Measurements from ENCODE around the gene RAD51B. TPM values are rescaled to one million over a fixed set of nuclear protein-coding genes. Genes with fewer than 3 reads are reported as not detected.
A peak's percentile ranks its signal among the peaks of the same experiment; 100 is the strongest.

RAD51B gene
- total RNA-seq, 6 donors from 2014 or later = 10.6 to 63.9 (median 18.4) TPM

DNA sequence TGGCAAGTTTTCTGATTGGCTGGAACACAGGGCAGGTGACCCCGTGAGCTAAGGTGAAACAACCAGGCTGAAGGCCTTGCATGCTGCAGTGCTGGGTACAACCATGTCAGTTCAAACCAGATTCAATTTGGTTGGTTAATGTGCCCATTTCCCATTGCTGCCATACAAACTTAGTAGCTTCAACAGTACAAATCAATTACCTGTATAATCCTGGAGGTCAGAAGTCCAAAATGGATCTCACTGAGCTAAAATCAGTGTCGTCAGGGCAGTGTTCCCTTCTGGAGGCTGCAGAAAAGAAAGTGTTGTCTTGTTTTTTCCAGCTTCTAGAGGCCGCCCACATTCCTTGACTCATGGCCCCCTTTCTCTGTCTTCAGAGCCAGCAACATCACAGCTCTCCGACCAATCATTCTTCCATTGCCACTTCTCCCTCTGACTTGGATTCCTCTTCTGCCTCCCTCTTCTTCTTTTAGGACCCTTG is 751.6 kb downstream of the RAD51B start:
- Histone ChIP-seq H3K4me3 (no peak overlapping the region), H3K36me3 (no peaks in the 10 kb centered on the region), H3K4me1 (peaks cover 41 to 58% (median 50%) of the 10 kb centered on the region in 4 donors), H3K27ac (peak overlapping the region in 2 of 4 donors; percentile 21 to 80), H3K27me3 (no peaks in the 10 kb centered on the region), H3K9me3 (no peaks in the 10 kb centered on the region)
- WGBS, 2 donors = 98 to 99% methylated on average over 4 of the region's 4 CpGs
- TF ChIP-seq POLR2A (IDR thresholded peaks at IDR 0.05) = no peak
- TF ChIP-seq, protein P1, sequence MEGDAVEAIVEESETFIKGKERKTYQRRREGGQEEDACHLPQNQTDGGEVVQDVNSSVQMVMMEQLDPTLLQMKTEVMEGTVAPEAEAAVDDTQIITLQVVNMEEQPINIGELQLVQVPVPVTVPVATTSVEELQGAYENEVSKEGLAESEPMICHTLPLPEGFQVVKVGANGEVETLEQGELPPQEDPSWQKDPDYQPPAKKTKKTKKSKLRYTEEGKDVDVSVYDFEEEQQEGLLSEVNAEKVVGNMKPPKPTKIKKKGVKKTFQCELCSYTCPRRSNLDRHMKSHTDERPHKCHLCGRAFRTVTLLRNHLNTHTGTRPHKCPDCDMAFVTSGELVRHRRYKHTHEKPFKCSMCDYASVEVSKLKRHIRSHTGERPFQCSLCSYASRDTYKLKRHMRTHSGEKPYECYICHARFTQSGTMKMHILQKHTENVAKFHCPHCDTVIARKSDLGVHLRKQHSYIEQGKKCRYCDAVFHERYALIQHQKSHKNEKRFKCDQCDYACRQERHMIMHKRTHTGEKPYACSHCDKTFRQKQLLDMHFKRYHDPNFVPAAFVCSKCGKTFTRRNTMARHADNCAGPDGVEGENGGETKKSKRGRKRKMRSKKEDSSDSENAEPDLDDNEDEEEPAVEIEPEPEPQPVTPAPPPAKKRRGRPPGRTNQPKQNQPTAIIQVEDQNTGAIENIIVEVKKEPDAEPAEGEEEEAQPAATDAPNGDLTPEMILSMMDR (IDR thresholded peaks at IDR 0.05) = no peak
- ATAC-seq (ENCODE audit: low FRiP score in 2 of 2) (no peak), DNase-seq (no peak)

DNA sequence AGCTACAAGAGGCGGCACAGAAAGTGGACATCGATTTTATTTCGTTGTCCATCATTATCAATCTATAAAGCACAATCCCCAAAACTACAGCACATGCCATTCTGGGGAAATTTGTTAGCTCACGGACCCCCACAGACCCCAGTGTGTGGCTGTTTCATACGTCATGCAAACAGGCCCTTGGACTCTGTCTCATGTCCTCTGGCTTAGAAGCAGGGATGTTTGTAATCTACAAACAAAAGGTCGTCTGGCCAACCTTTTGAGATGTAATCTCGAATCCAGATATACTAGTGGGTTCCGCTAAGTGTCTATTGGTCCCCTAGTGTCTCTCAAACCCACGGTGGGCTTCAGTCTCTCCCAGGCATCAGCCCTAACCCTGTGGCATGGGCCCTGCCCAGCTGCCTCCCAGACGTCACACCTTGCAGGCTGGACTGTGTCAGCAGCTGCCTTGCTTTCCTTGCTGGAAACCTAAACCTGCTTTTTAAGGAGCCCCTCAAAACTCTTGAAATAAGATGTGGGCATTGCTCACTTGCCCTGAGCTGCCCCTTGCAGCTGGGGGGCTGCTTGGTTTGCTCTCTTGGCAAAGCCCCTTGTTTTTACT is 752.4 kb downstream of the RAD51B start:
- 86 to 87% methylated on average over 10 of the region's 10 CpGs for WGBS, 2 donors
- Histone ChIP-seq H3K4me3 (no peak overlapping the region), H3K4me1 (peaks cover 42 to 58% (median 52%) of the 10 kb centered on the region in 4 donors), H3K36me3 (no peaks in the 10 kb centered on the region), H3K9me3 (no peaks in the 10 kb centered on the region), H3K27ac (no peak overlapping the region), H3K27me3 (no peaks in the 10 kb centered on the region)
- TF ChIP-seq, protein P1 (IDR thresholded peaks at IDR 0.05) = no peak
- TF ChIP-seq EP300 (IDR thresholded peaks at IDR 0.05) (no peak), POLR2A (IDR thresholded peaks at IDR 0.05) (no peak)
- DNase-seq (no peak), ATAC-seq (ENCODE audit: low FRiP score in 2 of 2) (no peak)

DNA sequence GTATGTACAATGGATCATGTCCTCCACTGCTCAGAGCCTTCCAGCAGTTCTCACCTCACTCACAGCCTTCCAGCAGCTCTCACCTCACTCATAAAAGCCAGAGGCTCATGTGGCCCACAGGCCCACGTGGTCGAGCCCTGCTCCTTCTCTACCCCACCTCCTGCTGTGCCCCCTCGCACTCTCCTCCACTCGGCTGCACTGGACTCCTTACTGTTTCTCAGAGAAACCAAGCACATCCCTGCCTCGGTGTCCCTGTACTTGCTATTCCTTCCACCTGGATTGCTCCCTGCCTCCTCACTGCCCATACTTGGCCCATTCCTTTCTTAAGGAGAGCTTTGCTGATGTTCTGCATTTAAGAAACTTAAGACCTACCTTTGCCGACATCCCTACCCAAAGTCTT is 753.5 kb downstream of the RAD51B start:
- TF ChIP-seq, protein P1 (IDR thresholded peaks at IDR 0.05) = no peak
- TF ChIP-seq EP300 (IDR thresholded peaks at IDR 0.05) (no peak), POLR2AphosphoS5 (IDR thresholded peaks at IDR 0.05) (no peak), POLR2A (IDR thresholded peaks at IDR 0.05) (no peak)
- Histone ChIP-seq H3K4me1 (peaks cover 52 to 66% (median 58%) of the 10 kb centered on the region in 4 donors), H3K9me3 (no peaks in the 10 kb centered on the region), H3K4me3 (no peak overlapping the region), H3K27me3 (no peaks in the 10 kb centered on the region), H3K27ac (peak overlapping the region in 1 of 4 donors; percentile 33), H3K36me3 (no peaks in the 10 kb centered on the region)
- DNase-seq (no peak), ATAC-seq (ENCODE audit: low FRiP score in 2 of 2) (no peak)
- WGBS, 2 donors = 93 to 97% methylated on average over 6 of the region's 6 CpGs

DNA sequence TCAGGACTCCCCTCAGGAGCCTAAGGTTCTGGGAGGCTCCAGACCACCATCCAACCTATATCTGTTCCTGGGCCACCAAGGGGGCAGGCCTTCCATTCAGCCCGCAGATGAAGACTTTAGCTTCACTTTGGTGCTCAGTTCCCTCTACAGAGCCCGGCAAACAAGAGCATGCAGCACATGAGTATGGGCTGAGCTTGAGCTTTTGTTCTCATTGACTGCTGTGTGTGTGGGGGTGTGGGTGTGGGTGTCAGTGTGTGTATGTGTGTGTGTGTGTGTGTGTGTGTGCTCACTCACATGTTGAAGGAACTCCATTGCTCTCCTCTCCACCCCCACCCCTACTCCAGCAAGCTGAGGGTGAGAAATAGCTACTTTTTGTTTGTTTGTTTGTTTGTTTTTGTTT is 754.1 kb downstream of the RAD51B start:
- peak overlapping the region in 1 of 4 donors; percentile 33 for H3K27ac ChIP-seq
- no peaks in the 10 kb centered on the region for H3K36me3 ChIP-seq
- WGBS, 2 donors = 75 to 92% methylated on average over 2 of the region's 2 CpGs
- no peaks in the 10 kb centered on the region for H3K9me3 ChIP-seq
- no peak overlapping the region for H3K4me3 ChIP-seq
- DNase-seq (no peak), ATAC-seq (ENCODE audit: low FRiP score in 2 of 2) (no peak)
- TF ChIP-seq POLR2AphosphoS5 (IDR thresholded peaks at IDR 0.05) (no peak), POLR2A (IDR thresholded peaks at IDR 0.05) (no peak), EP300 (IDR thresholded peaks at IDR 0.05) (no peak)
- TF ChIP-seq, protein P1 (IDR thresholded peaks at IDR 0.05) = no peak
- peaks cover 49 to 63% (median 58%) of the 10 kb centered on the region in 4 donors for H3K4me1 ChIP-seq
- H3K27me3 ChIP-seq = no peaks in the 10 kb centered on the region

DNA sequence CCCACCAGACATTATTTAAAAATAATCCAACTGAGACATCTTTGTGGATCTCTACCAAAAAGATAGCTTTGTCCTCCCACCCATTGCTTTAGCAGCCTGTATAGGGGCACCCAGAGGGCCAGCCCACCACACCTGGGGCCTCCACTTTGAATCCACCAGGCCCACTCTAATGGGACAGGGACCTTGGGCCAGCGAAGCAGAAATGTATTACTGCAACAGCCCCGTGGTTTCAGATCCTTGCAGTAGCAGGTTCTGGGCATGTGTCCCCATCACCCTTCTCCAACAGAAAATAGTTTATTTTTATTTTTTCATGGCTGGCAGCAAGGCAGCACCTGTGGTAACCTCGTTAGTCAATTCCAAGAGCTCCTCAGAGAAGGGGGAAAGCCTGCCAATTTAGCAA is 754.9 kb downstream of the RAD51B start:
- Histone ChIP-seq H3K4me1 (peaks cover 41 to 59% (median 51%) of the 10 kb centered on the region in 4 donors), H3K27ac (peak overlapping the region in 2 of 4 donors; percentile 75 to 82), H3K9me3 (no peaks in the 10 kb centered on the region), H3K4me3 (no peak overlapping the region), H3K27me3 (no peaks in the 10 kb centered on the region), H3K36me3 (no peaks in the 10 kb centered on the region)
- DNase-seq (no peak), ATAC-seq (ENCODE audit: low FRiP score in 2 of 2) (no peak)
- TF ChIP-seq EP300 (IDR thresholded peaks at IDR 0.05) (no peak), POLR2A (IDR thresholded peaks at IDR 0.05) (no peak), POLR2AphosphoS5 (IDR thresholded peaks at IDR 0.05) (no peak)
- TF ChIP-seq, protein P1 (IDR thresholded peaks at IDR 0.05) = no peak
- 76 to 80% methylated on average over 2 to 3 of the region's 3 CpGs for WGBS, 2 donors

Data from upper lobe of left lung (tissue), 6 donors.